ENCODE data around the gene FAM90A1.
"Not testable (repeated sequence)": the region's sequence is repeated elsewhere in the genome, so short reads cannot be mapped to it uniquely, and the experiment has no call there.

Gene FAM90A1

DNA sequence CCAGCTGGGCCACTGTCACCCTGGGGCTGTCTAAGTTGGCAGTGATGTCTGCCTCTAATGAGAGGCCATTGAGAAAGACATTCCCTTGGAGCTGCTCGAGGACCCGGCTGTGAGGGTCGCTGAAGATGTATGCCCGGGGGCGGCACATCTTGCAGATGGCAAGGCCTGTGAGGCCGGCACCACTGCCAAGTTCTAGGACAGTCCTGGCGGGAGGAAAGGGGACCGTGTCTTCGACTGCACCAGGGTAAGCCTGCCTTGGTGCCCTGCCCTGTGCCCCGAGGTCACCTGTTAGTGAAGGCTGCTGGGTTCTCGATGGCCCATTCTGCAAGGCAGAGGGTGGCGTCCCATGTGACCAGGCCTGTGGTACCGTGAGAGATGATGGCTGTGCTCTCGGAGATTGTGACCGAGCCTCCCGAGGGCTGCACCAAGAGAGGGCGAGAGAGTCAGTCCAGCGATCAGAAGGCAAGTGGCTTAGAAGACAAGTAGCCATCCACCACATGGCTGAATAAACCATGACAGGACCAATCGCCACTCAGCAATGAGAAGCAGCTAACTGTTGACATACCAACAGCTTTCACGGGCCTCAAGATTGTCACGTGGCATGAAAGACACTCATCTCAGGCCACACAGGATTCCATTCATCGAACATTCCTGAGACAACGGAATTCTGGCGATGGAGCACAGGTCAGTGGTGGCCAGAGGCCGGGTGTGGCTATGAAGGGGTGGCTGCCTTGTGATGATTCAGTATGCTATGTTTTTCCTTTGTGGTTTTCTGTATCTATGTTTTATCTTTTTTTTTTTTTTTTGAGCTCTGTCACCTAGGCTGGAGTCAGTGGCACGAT lies 8.1 kb upstream of the FAM90A1 start:
- DNase-seq (ENCODE audit: low read depth); H3K4me3 ChIP-seq (ENCODE audit: low read depth, low read length): not testable (repeated sequence)

DNA sequence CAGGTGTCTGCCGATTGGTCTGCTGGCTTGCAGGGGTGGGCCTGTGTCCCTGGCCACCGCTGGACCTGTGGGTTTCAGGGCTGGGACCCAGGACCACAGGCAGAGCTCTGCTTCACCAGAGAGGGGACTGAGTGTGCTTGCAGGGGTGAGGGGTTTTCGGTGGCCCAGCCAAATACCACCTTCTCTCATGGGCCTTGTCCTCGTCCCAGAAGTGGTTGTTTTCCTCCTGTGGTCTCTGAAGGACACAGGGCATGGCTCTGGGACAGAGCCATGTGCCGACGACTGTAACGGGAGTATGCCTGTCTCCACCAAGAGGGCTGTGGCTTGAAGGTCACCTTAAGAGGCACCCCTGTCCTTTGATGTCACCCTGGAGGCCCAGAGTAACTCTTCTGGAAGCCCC lies 7.3 kb upstream of the FAM90A1 start:
- H3K4me3 ChIP-seq (ENCODE audit: low read depth, low read length); DNase-seq (ENCODE audit: low read depth): not testable (repeated sequence)

DNA sequence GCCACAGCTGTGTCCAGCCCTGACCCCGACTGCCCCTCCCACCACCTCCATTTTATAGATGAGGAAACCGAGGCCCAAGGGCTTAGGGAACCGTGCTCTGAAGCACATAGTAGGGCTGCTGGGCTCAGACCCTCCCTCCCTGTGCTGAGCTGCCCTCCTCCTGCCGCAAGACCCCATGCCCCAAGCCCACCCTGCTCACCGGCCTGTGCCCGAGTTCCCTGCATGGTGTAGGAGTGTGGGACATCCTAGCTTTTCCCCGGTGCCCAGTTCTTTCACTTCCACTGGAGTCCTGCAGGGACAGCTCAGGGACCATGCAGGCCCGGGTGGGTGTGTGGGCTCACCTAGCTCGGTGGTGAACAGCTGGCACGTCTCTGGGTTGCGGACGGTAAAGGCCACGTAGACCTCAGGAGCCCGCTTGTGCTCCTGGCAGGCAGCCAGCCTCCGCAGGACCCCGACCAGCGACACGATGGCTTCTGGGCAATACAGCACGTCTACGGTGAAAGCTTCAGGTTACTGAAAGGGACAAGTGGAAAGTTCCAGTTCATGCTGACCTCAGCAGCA lies 6.6 kb upstream of the FAM90A1 start:
- not testable (repeated sequence) for DNase-seq (ENCODE audit: low read depth); H3K4me3 ChIP-seq (ENCODE audit: low read depth, low read length)

DNA sequence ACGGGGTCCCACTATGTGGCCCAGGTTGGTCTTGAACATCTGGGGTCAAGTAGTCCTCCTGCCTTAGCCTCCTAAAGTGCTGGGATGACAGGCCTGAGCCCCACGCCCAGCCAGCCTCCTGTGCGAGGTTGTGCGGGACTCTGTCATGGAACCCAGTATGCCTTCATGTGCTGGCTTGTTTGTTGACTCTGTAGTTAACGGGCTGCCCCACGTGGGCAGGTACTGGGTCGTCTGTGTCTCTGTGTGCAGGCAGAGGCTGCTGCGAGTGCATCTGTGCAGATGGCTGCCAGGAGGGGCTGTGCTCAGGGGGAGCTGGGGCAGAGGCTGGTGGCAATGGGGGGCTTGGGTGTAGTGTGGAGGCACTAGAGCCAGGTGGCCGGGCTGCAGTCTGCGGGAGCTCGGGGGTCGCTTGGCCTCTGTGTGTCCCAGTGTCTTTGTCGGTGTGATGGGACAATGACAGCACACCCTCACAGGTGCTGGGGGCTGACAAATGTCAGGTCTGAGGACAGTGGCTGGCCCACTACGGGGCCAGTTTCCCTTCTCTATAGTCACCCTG lies 6.0 kb upstream of the FAM90A1 start:
- DNase-seq (ENCODE audit: low read depth), result not testable (repeated sequence)

DNA sequence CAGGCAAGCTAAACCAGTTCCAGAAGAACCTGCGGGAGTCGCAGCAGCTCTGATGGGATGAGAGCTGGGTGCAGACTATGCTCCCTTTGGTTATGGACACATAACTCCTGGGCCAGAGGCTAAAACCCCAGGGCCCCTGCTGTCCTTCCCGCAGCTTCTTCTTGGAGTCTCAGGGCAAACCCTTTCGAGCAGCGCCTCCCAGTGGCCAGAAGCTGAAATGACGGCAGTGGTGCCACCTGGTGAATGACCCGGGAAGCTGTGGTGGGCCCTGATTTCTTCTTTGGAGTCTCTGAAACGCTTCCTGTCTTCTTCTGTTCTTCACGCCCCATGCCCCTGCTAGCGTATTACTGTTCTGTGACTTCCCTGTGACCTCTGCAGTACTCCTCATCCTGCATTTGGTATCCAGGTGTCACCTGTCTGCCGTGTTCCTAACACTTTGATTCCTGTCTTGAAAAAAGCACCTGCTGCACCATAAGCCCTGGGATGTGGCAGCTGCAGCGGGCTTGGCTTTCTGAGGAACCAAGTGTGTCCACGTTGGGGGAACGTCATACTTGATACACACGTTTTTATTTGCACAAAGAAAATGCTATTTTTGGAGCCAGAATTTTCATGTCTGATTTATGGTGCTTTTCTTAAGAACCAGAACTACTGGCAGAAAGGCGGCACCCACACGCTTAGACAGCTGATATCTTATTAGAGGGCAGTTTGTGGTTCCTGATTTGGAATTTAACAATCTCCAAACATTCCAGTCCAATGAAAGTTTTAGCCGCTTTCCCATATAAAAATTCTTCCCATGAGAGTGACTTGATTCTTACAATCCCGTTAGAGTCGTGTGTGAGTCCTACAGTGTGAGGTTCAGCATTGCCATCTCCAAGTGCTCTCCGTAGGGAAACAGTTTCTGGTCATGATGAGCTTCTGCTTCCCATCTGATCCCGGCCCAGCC lies 4.5 kb upstream of the FAM90A1 start:
- DNase-seq (ENCODE audit: low read depth); H3K4me3 ChIP-seq (ENCODE audit: low read depth, low read length): not testable (repeated sequence)
- TF ChIP-seq, protein P1, sequence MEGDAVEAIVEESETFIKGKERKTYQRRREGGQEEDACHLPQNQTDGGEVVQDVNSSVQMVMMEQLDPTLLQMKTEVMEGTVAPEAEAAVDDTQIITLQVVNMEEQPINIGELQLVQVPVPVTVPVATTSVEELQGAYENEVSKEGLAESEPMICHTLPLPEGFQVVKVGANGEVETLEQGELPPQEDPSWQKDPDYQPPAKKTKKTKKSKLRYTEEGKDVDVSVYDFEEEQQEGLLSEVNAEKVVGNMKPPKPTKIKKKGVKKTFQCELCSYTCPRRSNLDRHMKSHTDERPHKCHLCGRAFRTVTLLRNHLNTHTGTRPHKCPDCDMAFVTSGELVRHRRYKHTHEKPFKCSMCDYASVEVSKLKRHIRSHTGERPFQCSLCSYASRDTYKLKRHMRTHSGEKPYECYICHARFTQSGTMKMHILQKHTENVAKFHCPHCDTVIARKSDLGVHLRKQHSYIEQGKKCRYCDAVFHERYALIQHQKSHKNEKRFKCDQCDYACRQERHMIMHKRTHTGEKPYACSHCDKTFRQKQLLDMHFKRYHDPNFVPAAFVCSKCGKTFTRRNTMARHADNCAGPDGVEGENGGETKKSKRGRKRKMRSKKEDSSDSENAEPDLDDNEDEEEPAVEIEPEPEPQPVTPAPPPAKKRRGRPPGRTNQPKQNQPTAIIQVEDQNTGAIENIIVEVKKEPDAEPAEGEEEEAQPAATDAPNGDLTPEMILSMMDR (IDR thresholded peaks at IDR 0.05; ENCODE audit: control insufficient read depth, extremely low read depth, insufficient read depth), result peak; percentile 65

More for the DNA sequence above, 6.0 kb upstream of the FAM90A1 start:
- H3K4me3 ChIP-seq (ENCODE audit: low read depth, low read length), result not testable (repeated sequence)

DNA sequence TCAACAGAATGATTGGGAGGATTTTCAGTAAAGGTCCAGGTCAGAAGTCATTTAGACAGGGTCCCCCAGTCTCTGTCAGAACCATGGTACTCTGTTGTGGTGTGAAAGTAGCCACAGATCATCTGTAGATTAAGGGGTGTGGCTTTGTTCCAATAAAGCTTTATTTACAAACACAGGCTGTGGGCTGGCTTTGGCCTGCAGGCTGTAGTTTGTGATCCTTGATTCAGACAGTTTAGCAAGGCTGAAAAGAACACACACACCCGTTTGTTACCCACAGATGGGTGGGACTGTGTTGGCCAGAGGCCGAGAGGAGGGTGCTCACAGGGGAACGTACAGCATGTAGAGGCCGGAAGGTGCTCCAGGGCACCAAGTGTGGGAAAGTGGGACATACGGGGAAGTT lies 3.6 kb upstream of the FAM90A1 start:
- H3K4me3 ChIP-seq (ENCODE audit: low read depth, low read length); DNase-seq (ENCODE audit: low read depth): not testable (repeated sequence)

DNA sequence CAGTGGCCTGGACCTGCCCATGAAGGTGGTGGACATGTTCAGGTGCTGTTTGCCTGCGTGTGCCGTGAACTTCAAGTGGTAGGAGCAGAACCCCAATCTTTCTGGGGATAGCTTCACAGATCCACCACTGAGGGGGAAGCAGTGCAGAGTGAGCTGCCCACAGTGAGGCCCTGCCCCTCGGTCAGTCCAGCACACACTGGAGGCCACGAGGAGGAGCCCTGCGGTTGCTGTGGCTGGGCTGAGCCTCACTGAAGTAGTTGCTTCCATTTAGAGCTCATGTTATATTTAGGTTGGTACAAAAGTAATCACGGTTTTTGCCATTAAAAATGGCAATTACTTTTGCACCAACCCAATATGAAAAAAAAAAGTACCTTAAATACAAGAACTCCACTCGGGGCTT lies 2.1 kb upstream of the FAM90A1 start:
- not testable (repeated sequence) for H3K4me3 ChIP-seq (ENCODE audit: low read depth, low read length); DNase-seq (ENCODE audit: low read depth)

DNA sequence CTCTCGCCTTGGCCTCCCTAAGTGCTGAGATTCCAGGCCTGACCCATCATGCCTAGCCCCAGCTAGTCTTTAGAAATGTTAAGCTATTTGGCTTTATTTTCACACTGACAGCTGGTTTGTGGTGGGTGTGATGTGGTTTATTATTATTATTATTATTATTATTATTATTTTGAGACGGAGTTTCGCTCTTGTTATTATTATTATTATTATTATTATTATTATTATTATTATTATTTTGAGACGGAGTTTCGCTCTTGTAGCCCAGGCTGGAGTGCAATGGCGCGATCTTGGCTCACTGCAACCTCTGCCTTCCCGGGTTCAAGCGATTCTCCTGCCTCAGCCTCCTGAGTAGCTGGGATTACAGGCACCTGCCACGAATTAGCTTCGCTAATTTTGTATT lies 1.2 kb upstream of the FAM90A1 start:
- not testable (repeated sequence) for H3K4me3 ChIP-seq (ENCODE audit: low read depth, low read length); DNase-seq (ENCODE audit: low read depth)

DNA sequence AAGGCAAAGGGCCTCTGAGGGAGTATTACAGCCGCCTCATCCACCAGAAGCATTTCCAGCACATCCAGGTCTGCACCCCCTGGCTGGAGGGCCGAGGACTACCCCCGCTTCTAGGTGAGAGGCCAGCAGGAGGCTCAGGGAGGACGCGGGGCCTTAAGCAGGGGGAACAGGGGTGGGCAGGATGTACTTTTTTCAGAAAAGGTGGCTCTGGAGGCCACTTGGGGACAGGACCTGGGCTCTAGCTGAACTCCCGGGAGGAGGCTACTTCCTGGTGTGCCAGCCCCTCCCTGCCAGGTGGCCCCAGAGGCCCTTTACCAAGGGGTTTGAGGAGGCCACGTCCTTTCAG lies 287 bp upstream of the FAM90A1 start:
- H3K4me3 ChIP-seq (ENCODE audit: low read depth, low read length); DNase-seq (ENCODE audit: low read depth): not testable (repeated sequence)

DNA sequence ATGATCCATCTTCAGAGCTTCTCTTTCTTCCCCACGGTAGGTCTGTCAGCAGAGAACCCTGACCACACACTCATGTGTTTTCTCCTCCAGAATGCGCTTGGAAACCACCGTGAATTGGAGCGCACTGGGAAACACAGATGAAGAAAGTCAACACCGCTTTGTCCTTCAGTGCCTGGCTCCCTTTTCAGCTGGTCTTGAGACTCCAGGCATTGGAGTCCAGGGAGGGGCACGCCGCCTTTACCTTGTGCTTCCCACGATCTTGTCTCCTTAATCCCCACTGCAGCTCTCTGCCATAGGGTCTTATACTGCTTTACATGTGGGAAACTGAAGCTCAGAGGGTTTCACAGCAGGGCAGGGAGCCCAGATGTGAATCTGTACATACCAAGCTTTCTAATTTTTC lies 1.1 kb downstream of the FAM90A1 start:
- TF ChIP-seq, protein P1 (IDR thresholded peaks at IDR 0.05; ENCODE audit: control insufficient read depth, extremely low read depth, insufficient read depth), result no peak
- H3K4me3 ChIP-seq (ENCODE audit: low read depth, low read length), result no peak overlapping the region
- DNase-seq (ENCODE audit: low read depth), result no peak

DNA sequence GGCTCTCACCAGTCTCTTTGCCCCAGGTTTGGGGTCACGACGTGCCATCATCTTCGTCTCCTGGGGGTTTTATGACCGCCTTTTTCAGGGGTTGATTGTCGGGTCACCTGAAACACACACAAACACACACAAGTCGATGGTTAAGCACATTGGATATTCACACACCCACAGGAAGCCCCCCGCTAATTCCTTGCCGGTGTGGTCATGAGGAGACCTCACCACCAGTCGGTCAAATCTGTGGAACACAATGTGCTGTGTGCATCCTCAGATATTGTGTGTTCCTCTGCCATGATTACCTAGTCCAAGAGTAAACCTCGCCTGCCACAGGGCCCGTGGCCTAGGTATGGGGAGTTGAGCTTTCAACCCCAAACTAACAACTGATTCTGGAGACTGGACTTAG lies 2.6 kb downstream of the FAM90A1 start:
- not testable (repeated sequence) for H3K4me3 ChIP-seq (ENCODE audit: low read depth, low read length); DNase-seq (ENCODE audit: low read depth)

DNA sequence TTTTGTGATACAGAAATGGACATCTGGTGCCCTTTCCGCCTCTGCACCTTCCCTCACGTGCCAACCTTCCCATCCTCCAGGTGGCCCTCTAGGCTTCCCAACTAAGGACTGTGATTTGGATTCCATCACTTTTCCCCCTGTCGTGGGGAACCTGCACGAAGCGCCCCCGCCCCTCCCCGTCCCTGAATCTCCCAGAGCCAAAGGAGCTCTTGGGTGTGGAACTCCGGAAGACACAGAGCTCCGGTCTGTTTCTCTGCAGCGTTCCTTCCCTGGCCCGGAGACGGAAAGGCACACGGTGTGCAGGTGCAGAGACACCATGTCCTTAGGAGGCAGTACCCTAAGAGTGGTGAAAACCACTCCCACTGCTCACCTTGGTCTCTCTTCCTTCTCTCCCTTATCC lies 3.8 kb downstream of the FAM90A1 start:
- H3K4me3 ChIP-seq (ENCODE audit: low read depth, low read length); DNase-seq (ENCODE audit: low read depth): not testable (repeated sequence)

DNA sequence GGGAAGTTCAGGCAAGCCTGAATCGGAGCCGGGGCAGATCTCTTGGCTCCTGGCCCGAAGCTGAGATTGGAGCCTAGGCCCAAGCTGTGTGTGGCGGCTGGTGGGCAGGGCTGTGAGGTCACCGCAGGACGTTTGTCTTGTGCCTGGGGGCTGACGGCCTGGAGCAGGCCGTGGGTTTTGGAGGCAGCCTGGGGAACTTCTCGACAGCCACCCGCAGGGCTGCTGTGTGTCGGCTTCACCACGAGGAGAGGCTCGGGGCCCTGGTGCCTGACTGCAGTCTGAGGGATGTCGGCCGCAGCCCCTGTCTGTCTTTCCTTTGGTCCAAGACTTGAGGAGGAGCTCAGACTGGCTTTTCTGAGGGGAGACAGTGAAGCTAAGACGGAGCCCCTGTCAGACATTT lies 5.1 kb downstream of the FAM90A1 start:
- H3K4me3 ChIP-seq (ENCODE audit: low read depth, low read length); DNase-seq (ENCODE audit: low read depth): not testable (repeated sequence)

DNA sequence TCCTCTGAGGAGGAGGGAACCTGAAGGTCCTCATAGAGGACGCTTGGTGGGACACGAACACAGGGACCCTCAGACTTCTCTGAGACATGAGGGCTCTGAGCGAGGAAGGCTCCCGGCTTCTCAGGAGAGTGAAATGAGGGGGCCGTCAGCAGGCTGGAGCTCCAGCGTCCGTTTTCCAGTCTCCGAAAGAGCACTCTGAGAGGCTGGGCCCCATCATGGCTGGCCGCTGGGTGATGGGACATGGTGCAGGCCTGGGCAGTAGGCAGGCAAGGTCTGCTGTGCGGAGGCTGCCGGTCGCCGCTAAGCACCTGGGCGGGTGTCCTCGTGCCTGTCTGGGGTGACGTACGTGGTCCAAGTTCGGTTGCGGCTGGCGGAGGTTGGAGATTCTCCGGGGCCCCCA lies 5.6 kb downstream of the FAM90A1 start:
- DNase-seq (ENCODE audit: low read depth); H3K4me3 ChIP-seq (ENCODE audit: low read depth, low read length): not testable (repeated sequence)

DNA sequence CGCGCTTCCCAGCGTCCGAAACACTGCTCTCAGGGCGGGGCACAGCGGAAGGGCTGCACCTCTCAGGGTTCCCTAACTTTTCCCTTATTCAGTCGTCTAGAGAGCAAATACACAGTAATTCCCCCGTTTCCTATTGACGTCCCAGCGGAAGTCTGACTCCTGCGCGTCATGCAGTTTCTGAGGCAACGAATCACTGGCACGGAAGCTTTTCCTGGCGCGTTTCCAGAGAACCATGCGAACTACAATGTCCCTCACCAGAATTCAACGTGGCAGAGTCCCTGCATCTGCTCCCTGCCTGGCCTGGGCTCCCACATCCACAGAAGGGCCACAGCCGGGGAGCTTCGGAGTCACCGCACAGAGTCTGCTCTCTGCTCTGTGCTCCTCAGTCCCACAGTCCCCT lies 6.0 kb downstream of the FAM90A1 start:
- not testable (repeated sequence) for H3K4me3 ChIP-seq (ENCODE audit: low read depth, low read length); DNase-seq (ENCODE audit: low read depth)

DNA sequence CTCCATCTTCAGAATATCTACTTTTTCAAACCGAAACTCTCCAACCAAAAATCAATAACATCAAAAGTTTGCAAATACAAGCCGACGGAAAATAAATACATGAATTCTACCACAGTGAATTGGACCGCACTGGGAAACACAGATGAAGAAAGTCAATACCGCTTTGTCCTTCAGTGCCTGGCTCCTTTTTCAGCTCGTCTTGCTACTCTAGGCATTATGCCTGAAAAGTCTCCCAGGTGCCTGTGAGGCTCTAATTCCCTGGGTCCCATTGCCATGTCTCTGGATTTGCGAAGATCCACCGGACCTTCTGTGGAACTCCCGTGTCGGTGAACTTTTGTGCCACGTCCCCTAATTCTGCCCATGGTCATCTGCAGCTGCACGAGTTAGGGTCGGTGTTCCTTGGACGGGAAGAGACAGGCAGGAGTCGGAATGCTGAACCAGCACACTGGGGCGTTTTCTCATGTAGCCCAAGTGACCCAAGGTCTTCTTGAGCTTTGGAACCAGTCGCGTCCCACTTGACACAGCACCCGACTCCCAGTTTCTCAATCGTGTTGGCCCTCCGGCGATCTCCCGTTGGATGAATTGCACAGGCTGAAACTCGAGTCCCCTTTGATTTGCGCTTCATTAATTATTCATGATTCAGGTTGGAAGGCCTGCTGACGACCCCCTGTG lies 8.6 kb downstream of the FAM90A1 start:
- not testable (repeated sequence) for DNase-seq (ENCODE audit: low read depth)

More for the DNA sequence above, 8.6 kb downstream of the FAM90A1 start:
- not testable (repeated sequence) for H3K4me3 ChIP-seq (ENCODE audit: low read depth, low read length)

Data from LNCaP clone FGC (cell line).